ENCODE measurements around the gene SRSF2.

SRSF2 gene

DNA sequence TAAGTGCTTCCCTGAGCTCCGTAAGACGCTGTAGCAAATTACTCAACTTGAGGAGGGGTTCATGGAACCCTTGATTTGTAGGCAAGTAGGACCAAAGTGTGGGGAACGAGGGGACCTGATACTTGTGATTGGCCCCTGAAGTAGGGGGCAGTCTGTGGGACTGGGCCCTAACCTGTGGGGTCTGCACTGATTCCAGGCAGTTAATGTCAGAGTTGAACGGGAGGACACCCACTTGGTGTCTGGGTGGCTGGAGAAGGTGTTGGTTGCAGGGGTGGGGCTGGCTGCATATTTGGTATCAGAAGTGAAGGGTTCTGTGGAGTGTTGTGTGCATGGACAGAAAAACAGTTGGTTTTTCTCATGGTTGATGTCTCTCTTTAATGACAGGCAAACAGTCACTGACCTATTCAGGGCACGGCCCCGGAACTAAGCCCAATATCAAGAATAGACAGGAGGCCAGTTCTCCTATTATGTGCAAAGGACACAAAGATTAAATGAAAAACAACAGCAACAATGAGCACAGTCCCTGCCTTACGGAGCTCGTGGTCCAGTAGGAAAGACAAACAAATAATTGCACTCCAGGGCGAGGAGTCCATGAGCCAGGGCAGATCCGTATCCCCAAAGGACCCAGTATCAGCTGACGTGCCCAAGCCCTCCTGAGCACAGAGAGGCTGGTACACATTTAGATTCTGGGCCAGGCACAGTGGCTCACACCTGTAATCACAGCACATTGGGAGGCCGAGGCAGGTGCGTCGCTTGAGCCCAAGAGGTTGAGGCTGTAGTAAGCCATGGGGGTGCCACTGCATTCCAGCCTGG lies 45.5 kb downstream of the SRSF2 start:
- no peak overlapping the region for H3K27ac ChIP-seq
- TF ChIP-seq ZFX (IDR thresholded peaks at IDR 0.05; ENCODE audit: borderline replicate concordance), result no peak
- TF ChIP-seq, protein P1, sequence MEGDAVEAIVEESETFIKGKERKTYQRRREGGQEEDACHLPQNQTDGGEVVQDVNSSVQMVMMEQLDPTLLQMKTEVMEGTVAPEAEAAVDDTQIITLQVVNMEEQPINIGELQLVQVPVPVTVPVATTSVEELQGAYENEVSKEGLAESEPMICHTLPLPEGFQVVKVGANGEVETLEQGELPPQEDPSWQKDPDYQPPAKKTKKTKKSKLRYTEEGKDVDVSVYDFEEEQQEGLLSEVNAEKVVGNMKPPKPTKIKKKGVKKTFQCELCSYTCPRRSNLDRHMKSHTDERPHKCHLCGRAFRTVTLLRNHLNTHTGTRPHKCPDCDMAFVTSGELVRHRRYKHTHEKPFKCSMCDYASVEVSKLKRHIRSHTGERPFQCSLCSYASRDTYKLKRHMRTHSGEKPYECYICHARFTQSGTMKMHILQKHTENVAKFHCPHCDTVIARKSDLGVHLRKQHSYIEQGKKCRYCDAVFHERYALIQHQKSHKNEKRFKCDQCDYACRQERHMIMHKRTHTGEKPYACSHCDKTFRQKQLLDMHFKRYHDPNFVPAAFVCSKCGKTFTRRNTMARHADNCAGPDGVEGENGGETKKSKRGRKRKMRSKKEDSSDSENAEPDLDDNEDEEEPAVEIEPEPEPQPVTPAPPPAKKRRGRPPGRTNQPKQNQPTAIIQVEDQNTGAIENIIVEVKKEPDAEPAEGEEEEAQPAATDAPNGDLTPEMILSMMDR (IDR thresholded peaks at IDR 0.05), result no peak

DNA sequence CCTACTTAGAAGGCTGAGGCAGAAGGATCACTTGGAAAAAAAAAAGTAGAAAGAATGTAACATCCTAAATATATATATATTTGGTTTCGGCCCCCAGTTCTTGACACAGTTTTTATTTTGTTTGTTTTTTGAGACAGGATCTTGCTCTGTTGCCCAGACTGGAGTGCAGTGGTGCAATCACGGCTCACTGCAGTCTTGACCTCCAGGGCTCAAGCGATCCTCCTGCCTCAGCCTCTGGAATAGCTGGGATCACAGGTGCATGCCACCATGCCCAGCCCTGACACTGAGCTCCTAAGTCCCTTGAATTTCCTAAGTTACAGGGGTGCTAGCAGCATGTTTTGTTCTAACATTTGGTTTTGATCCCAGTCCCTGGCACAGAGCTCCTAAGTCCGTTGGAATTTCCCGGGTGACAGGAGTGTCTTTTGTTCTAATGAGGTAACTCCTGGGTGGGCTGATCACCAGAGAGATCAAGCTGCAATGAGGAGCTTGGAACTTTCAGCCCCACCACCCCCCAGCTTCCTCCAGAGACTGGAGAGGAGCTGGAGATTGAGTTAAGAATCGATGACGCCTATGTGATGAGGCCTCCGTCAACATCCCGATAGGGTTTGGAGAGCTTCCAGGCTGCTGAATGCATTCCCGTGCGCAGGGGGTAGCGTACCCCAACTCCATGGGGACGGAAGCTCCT lies 46.4 kb downstream of the SRSF2 start:
- no peak overlapping the region for H3K27ac ChIP-seq
- TF ChIP-seq, protein P1 (IDR thresholded peaks at IDR 0.05), result no peak
- no peak for TF ChIP-seq ZFX (IDR thresholded peaks at IDR 0.05; ENCODE audit: borderline replicate concordance)

DNA sequence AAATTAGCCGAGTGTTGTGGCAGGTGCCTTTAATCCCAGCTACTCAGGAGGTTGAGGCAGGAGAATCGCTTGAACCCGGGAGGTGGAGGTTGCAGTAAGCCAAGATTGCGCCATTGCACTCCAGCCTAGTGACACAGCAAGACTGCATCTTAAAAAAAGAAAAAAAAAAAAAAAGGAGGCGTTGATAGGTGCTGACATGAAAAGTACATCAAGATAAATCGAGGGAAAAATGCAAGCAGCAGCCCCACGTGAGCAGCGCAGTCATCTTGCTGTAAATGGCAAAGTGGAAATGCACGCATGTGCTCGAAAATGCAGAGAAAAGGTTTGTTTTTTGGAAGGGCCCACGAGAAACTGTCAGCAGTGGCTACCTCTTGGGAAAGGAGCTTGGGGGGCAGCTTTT lies 47.3 kb downstream of the SRSF2 start:
- TF ChIP-seq, protein P1 (IDR thresholded peaks at IDR 0.05), result no peak
- TF ChIP-seq ZFX (IDR thresholded peaks at IDR 0.05; ENCODE audit: borderline replicate concordance), result no peak
- H3K27ac ChIP-seq, result no peak overlapping the region

DNA sequence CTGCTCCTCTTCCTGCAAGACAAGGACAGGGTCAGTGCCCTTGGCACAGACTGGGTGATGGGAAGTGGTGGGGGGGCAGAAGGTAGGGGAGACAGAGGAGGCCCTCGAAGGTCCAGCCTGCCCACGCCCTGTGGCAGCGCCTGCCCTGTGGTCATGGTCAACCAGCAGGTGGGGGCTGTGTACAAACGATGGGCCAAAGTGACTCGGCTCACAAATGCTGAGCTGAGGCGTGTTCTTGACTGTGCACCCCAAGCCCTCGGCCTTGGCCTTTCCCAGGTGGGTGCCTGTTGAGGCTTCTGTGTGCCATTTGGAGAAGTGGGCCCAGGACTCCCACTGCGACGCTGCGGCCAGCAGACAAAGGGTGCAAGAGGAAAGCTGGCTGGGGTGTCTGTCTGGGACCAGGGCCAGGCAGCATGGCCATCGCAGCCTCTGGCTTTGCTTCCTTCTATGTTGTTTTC lies 48.9 kb downstream of the SRSF2 start:
- H3K27ac ChIP-seq, result no peak overlapping the region
- TF ChIP-seq, protein P1 (IDR thresholded peaks at IDR 0.05), result no peak
- no peak for TF ChIP-seq ZFX (IDR thresholded peaks at IDR 0.05; ENCODE audit: borderline replicate concordance)

DNA sequence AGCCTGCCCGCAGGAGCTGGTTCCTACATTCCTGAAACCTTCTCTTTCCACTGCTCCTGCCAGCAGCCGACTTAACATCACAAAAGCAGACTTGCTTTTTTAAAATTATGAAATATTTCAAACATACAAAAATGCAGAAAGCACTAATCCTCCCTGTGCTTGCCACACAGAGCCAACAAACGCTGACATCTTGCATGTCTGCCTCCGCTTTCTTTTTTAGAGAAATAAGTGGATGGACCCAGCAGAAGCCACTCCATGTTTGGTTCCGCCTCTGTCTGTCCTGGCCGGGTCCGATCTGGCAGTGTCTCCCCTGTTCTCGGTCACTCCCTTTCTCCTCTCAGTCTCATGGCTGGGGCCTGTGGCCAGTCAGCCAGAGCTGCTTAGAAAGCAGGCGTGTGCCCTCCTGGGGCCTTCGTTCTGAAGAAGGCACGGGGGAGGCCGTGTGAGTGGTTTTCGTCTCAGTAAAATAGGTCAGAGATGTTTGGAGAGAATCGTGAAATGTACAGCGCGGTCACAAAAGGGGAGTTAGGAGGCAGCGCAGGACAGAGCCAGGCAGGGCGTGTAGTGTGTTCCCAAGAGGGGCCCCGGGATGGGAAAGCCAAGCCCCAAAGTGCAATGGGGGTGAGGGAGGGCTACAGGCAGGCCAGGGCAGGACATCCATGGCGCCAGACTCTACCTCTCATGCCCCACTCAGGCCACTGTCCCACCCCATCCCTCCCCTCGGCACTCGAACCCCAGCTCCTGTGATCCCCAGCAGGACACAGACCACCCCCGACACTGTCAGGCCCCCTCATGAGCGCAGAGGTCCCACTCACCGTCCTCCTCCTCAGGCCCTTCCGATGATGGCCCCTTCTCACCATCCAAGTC lies 49.6 kb downstream of the SRSF2 start:
- no peak overlapping the region for H3K27ac ChIP-seq

DNA sequence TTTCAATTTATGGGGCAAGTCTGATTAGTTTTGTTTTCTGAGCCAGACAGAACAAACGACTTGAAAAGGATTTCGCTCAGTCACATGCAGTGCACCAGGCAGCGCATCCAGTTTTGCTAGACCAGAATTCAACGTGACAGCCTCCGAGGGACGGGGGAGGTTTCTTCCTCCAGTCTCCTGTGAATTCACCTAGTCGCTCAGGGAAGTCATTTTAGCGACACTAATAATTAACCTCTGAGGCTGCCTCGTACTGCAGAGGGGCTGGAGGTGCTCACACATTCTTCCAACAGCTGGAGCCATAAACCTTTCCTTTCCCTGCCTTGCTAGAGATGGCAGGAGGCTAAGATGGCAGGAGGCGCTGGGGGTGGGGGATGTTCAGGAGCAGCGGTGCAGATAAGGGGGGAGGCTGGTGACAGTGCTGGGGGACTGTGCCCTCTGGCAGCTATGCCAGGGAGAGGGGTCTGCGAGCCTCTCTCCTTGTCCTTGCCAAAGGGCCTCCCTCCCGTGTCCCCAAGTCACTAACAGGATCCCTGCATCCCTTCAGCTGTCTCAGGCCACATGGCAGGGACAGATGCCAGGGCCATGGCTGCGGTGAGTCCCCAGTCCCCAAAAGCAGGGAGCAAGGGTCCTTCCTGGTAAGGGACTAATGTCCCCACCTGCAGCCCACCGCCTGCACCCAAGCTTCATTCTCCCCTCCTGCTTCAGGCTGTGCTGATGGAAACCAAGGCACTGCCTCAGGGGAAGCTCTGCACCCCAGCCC lies 50.4 kb downstream of the SRSF2 start:
- H3K27ac ChIP-seq, result no peak overlapping the region
- TF ChIP-seq, protein P1 (IDR thresholded peaks at IDR 0.05), result no peak
- TF ChIP-seq ZFX (IDR thresholded peaks at IDR 0.05; ENCODE audit: borderline replicate concordance), result no peak

More for the DNA sequence above, 49.6 kb downstream of the SRSF2 start:
- no peak for TF ChIP-seq ZFX (IDR thresholded peaks at IDR 0.05; ENCODE audit: borderline replicate concordance)
- TF ChIP-seq, protein P1 (IDR thresholded peaks at IDR 0.05), result no peak

Data from 22Rv1 (cell line).